ENCODE data around the gene CCDC3. TPM values are rescaled to one million over a fixed set of nuclear protein-coding genes. Genes with fewer than 3 reads are reported as not detected.

CCDC3 gene
- 10 to 100 TPM; 10.0 to 14.9 TPM for total RNA-seq

DNA sequence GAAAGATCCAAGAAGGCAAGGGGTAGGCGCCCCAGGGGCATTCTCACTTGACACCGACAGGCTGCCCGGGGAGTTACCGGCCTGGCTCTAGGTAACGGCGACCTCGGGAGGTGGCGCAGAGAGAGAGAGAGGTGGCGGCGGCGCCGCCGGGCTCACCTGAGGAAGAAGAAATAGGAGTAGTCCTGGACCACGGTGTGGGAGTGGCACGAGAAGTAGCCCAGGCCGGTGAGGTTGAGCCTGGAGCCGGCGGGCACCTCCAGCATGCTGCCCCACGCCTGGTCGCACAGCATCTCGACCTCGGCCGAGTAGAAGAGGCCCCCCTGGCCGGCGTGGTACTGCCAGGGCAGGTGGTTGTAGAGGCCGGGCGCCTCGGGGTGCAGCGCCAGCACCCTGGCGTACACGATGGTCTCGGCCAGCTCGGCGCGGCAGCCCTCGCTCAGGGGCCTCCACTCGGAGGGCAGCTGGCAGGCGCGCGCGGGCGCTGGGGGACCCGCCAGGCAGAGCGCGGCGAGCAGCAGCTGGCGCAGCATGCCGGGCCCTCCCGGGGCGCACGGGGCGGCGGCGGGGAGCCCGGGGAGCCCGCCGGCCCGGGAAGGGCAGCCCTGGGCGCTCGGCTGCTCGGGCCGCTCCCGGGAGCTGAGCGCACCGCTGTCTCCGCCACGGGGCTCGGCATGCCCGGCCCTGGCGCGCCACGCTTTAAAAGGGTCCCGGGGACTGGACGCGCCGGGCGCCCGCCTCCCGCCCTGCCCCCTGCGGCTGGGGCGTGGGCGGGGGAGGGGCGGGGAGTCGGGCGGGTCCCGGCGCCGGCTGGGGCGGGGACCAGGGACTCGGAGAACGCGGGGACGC, at the start of gene CCDC3:
Gene CCDC3, minus strand, starts transcription at position 673 of the 846 bp plus-strand sequence. Its CDS starts 143 bp downstream, at position 530.
- peak within 1 kb of the TSS; percentile 14 to 41 for H3K27ac ChIP-seq
- no peak for TF ChIP-seq CTCF (IDR thresholded peaks at IDR 0.05)
- H3K4me3 ChIP-seq, result peak within 1 kb of the TSS; percentile 41 to 53
- no peaks in the 10 kb centered on the region for H3K27me3 ChIP-seq
- H3K4me1 ChIP-seq, result peaks cover 0 to 5% of the 10 kb centered on the region in 2 donors
- H3K36me3 ChIP-seq, result no peaks in the 10 kb centered on the region
- no peaks in the 10 kb centered on the region for H3K9me3 ChIP-seq
- DNase-seq (ENCODE audit: low spot score), result no peak

DNA sequence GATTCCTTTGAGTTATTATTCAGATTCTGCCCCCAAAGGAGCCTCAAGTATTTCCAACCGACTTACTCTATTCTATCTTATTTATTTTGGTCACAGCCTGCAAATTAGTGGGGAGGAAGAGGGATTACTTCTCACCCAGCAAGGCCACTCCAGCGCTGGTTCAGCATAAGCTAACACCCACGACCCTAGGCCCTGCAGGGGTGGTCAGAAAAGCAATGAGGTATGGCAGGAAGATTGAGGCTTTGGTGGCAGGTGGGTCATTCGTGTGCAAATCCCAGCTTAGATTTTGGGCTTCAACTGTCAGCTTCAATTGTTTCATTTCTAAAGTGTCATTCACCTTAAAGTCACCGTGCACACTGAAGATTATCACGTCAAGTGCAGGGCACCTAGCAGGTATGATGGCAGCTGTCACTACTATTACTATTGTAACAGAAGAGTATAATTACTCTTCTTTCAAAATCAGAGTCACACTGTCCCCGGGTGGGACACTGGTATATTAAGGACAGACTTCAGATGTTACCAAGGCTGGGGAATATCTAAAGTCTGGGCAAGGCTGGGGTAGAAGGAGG, 49.7 kb upstream of the CCDC3 start:
- Histone ChIP-seq H3K27me3 (no peaks in the 10 kb centered on the region), H3K36me3 (no peaks in the 10 kb centered on the region), H3K4me3 (no peak overlapping the region), H3K9me3 (no peaks in the 10 kb centered on the region), H3K4me1 (no peaks in the 10 kb centered on the region), H3K27ac (no peak overlapping the region)
- no peak for DNase-seq (ENCODE audit: low spot score)
- TF ChIP-seq CTCF (IDR thresholded peaks at IDR 0.05), result no peak

DNA sequence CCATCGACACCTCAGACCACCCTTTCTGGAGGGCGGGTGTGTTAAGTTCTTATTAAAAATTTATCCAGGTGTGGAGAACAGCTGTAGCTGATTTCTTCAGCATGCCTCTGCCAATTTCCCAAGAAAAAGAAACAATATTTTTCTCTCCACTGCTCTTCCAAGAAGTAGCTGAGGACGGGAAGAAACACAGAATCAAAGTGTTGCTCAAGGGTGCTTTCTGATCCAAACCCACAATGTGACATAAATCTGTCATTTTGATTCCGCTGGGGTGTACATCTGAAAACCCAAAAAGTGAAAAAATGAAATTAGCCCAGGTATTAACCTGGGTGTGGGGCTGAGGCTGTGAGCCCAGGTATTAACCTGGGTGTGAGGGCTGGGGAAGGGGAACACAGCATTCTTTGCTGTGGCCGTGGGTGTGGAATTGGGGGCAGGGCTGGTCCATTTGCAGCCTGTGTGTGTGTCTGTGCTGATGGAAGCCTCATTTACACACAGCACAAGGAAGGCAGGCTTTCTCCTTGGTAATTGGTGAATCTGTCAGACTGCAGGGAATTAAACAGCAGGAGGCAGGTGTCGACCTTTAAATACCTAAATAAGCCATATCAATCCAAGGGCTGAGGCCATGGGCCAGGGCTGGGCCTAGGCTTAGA, 48.4 kb upstream of the CCDC3 start:
- no peak for TF ChIP-seq CTCF (IDR thresholded peaks at IDR 0.05)
- no peaks in the 10 kb centered on the region for H3K9me3 ChIP-seq
- H3K27ac ChIP-seq, result no peak overlapping the region
- H3K27me3 ChIP-seq, result no peaks in the 10 kb centered on the region
- H3K36me3 ChIP-seq, result no peaks in the 10 kb centered on the region
- no peak overlapping the region for H3K4me3 ChIP-seq
- no peaks in the 10 kb centered on the region for H3K4me1 ChIP-seq
- DNase-seq (ENCODE audit: low spot score), result no peak

GRCh38 chr10:13048762-13049161, 47.2 kb upstream of the CCDC3 start:
- H3K9me3 ChIP-seq, result no peaks in the 10 kb centered on the region
- H3K4me1 ChIP-seq, result no peaks in the 10 kb centered on the region
- no peaks in the 10 kb centered on the region for H3K36me3 ChIP-seq
- DNase-seq (ENCODE audit: low spot score), result no peak
- TF ChIP-seq CTCF (IDR thresholded peaks at IDR 0.05), result no peak
- no peak overlapping the region for H3K4me3 ChIP-seq
- no peaks in the 10 kb centered on the region for H3K27me3 ChIP-seq
- no peak overlapping the region for H3K27ac ChIP-seq

- no peak for TF ChIP-seq CTCF (IDR thresholded peaks at IDR 0.05)
- no peak for DNase-seq (ENCODE audit: low spot score)
- H3K9me3 ChIP-seq, result peaks cover 0 to 3% of the 10 kb centered on the region in 2 donors
Measured at GRCh38 chr10:13047529-13048206, 46.2 kb upstream of the CCDC3 start.

More at GRCh38 chr10:13047529-13048206, 46.2 kb upstream of the CCDC3 start:
- Histone ChIP-seq H3K4me3 (no peak overlapping the region), H3K4me1 (no peaks in the 10 kb centered on the region), H3K36me3 (no peaks in the 10 kb centered on the region), H3K27me3 (no peaks in the 10 kb centered on the region), H3K27ac (no peak overlapping the region)

All from right atrium auricular region (tissue), 2 donors.